Mammary epithelial cell (primary cell): ENCODE measurements around the gene BCAS3.

Experiments used
- CTCF ChIP-seq, 2 donors: IDR thresholded peaks in 1 of 2; conservative IDR thresholded peaks in 1 of 2; 2 replicates each; pipeline ENCODE4 v1.5.1; 2011 to 2012; ENCODE audit warnings: inconsistent platforms in 2 of 2, low read length in 2 of 2, mild to moderate bottlenecking in 2 of 2, control low read depth in 1 of 2, low read depth in 1 of 2; ENCODE audit not compliant: insufficient read depth in 1 of 2; ENCODE audit errors: extremely low read depth in 1 of 2
- EZH2 ChIP-seq: IDR thresholded peaks from 2 replicates; pipeline ENCODE4 v1.6.1; 2012; ENCODE audit warnings: low read length, inconsistent platforms, borderline replicate concordance

- no peak for TF ChIP-seq CTCF (conservative IDR thresholded peaks at IDR 0.05 in 1 of 2, IDR thresholded peaks at IDR 0.05 in 1 of 2; ENCODE audit: extremely low read depth in 1 of 2, insufficient read depth in 1 of 2, low read depth in 1 of 2, low read length in 2 of 2)
- TF ChIP-seq EZH2: no peak
Measured at GRCh38 chr17:61225178-61225882, 547.7 kb downstream of the BCAS3 start.
